Measurements from ENCODE around the gene MYBPHL.
"Not testable (repeated sequence)": the region's sequence is repeated elsewhere in the genome, so short reads cannot be mapped to it uniquely, and the experiment has no call there.

Gene MYBPHL

DNA sequence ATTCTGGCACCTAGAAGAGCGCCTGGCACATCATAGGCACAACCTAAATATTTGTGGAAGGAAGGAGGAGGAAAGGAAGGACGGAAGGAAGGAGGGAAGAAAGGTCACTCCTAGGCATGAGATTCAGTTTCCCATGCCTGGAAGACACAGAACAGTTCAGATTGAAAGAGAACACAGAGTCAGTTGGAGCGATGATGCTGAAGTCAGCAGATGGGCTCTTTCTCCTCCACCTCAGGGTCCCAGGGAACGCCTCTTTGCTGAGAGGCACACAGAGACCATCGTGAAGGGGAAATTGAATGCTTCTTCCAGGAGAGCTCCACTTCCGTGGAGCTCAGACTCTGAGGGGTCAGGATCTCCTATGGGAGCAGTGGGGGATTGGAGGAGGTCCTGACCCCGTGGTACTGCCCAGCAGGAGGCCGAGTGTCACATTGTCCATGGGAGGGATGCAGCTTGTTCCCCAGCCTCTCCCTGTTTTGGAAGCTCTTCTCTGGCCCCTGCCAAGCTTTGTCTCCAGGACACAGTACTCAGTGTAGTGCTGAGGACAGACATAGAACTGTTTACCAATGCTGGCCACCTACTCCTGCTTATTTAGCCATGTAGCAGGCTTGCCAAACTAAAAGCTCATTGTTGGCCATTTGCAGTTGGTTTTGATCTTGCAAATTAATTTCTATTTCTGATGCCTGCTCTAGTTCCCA is 2.4 kb downstream of the MYBPHL start:
- DNase-seq, result no peak

DNA sequence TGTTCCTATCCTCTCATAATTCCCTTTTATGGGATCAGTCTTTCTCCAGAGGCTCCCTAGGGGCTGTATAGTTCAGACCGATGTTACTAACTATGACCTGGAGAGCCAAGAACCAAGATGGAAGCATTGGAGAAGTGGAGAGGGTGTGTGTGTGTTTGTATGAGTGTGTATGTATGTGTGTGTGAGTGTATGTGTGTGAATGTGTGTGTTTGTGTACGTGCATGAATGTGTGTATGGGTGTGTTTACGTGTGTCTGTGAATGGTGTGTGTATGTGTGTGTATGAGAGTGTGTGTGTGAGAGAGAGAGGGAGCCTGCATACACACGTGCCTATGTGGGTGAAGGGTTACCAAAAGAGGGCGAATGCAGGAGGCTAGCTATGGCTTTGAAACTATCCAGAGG is 4.9 kb downstream of the MYBPHL start:
- no peak for DNase-seq

- no peak for DNase-seq
Observed at GRCh38 chr1:109300650-109301151, 6.1 kb downstream of the MYBPHL start.

GRCh38 chr1:109299558-109300343 is 7.1 kb downstream of the MYBPHL start:
- no peak for DNase-seq

GRCh38 chr1:109298666-109299557 is 7.9 kb downstream of the MYBPHL start:
- no peak for DNase-seq

GRCh38 chr1:109296782-109297181 is 10.0 kb downstream of the MYBPHL start:
- no peak for DNase-seq

DNA sequence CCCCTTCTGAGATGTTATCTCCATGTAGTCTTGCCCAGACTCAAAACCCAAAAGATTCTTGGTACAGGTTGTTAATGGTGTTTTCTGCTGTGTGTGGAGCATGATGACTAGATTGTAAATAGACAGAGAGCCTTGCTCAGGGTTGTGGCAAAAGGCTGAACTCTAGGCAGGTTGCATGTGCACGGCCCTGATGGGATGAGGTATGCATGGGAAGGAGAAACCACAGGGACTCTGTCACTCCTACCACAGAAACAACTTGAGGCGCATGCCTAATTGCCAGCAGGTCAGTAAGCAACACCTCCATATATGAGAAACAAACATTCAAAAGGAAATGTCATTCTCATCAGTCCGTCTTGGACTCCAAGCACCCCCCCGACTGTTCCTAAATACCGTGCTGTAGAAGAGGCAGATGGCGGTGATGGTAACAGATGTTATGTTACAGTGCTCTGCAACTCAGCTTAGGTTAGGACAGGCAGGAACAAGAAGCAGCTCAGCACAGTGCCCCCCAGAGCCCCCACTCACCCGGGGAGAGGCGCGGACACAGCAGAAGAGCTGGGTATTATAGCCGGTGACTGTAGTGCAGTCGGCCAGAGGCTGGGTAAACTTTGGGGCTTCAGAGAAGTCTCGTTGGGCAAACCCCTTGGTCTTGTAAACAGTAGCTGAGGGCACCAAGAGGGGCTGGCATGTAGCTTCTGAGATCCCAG is 10.9 kb downstream of the MYBPHL start:
- DNase-seq, result no peak

DNA sequence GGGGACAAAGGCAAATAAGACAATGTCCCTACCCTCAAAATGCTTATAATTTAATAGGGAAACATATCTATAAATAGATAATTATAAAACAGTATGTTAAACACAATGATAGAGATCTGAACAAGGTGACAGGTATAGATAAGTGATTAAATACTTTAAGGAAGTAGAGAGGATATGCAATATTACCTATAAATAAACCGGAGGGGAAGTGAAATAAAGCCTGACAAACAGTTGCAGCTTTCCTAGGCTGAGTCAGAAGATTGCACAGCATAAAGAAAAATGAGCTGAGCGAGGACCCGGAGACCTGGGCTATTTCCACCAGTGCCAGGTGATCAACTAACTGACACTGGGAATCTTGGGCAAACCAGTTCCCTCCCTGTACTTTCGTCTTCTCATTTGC is 12.3 kb downstream of the MYBPHL start:
- DNase-seq, result no peak

DNA sequence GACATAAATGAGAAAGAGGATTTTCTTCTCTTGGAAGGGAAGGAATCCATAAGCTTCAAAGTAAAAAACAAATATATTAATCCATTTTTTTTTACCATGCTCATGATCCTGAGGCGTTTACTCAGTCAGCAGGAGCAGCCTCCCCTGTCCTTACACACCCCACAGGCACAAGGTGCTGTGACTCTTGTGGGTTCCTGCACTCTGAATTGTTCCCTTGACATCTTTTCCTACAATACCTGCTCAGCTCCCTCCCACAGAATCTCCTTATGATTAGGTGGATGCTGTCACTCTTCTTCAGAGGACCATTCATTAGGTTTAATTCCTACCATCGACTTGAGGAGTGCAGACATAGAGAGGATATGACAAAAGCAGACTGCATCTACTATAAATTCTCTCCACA is 13.8 kb downstream of the MYBPHL start:
- no peak for DNase-seq

- DNase-seq, result no peak
Observed at GRCh38 chr1:109292364-109292763, 14.4 kb downstream of the MYBPHL start.

GRCh38 chr1:109290998-109291397 is 15.8 kb downstream of the MYBPHL start:
- DNase-seq, result peak; percentile 52

- DNase-seq, result no peak
Observed at GRCh38 chr1:109290137-109290536, 16.7 kb downstream of the MYBPHL start.

DNA sequence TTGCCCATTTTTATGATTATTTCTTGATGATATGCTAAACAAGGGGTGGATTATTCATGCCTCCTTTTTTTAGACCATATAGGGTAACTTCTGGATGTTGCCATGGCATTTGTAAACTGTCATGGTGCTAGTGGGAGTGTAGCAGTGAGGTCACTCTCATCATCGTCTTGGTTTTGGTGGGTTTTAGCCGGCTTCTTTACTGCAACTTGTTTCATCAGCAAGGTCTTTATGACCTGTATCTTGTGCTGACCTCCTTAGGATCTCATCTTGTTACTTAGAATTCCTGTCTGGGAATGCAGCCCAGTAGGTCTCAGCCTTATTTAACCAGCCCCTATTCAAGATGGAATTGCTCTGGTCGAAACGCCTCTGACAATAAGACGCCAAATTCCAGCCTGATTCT is 20.0 kb downstream of the MYBPHL start:
- not testable (repeated sequence) for DNase-seq

GRCh38 chr1:109283748-109284600 is 22.8 kb downstream of the MYBPHL start:
- no peak for DNase-seq

DNA sequence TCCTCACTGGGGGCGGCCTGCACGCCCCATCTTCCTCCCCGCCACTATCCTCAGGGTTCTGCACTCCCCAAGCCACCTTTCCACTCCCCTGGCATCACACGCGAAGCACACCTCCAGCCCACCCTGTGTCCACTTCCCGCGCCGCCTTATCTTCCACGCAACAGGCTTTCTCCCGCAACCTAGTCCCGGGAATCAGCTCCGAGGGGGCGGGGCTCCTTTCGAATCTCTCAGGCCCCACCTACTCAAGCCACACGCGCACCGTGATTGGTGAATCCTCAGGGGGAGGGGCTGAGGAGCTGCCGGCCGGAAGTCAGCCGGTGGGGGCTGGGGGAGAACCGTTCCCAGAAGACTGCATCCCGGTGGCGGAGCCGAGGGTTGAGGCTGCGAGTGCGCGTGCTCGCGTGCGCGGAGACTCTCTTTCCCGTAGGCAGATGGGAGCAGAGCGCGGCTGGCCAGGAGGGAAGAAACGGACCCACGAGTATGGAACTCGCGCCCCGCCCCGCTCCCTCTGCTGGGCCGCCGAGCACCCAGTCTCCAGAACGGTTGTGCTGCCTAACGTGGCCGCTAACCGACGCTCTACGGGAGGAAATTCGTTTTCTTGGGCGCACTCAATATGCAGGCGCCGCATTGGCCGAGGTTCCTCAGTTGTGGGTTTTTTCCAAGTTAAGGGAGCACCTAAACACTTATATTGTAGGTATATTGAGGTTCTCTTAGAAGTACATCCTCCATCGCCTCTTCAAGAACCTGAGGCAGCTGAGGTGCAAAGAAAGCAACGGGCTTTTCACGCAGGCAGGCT is 23.7 kb downstream of the MYBPHL start, which contains the start of gene PSRC1:
Gene PSRC1 (minus strand): TSS at position 194 of the 796 bp plus-strand sequence.
- DNase-seq, result peak; percentile 97

DNA sequence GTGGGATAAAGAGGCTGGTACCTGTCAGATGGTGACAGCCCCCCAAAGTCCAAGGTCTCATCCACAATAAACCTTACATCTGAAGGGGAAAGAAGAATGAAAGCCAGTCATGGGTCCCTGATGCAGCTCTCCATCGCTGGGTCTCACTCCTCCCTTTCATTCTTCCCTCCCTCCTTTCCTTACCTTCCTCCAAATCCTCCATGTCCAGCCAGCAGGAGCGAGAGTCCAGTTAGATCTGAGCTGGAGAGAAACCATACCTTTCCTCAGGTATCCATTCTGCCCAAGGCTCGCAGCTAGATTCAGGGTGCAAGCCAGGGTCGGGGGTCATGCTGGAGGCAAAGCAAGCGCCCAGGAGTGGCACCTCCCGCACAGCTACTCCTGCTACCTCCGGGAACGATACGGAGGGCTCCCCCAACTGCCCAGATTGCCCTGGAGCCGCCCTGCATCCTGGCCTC is 24.3 kb downstream of the MYBPHL start:
- no peak for DNase-seq

GRCh38 chr1:109281680-109282496 is 24.9 kb downstream of the MYBPHL start:
- peak; percentile 39 for DNase-seq

- DNase-seq, result no peak
Observed at GRCh38 chr1:109280862-109281261, 25.9 kb downstream of the MYBPHL start.

- DNase-seq, result no peak
Observed at GRCh38 chr1:109279615-109280278, 27.1 kb downstream of the MYBPHL start.

Measured in hematopoietic multipotent progenitor cell treated with erythropoietin and hydrocortisone succinate and interleukin-3 and kit ligand, for 6 days (in vitro differentiated cells).